ENCODE measurements around the gene ZNRF1. TPM values are rescaled to one million over a fixed set of nuclear protein-coding genes. Genes with fewer than 3 reads are reported as not detected.
A peak's percentile ranks its signal among the peaks of the same experiment; 100 is the strongest.

ZNRF1 gene
- total RNA-seq, 2 experiments from 2014 or later, result 40.9 to 45.6 TPM

GRCh38 chr16:75062135-75062975 lies 63.5 kb downstream of the ZNRF1 start:
- Mint-ChIP-seq H3K27me3 (no peaks in the 10 kb centered on the region), H3K27ac (no peak overlapping the region), H3K9me3 (no peaks in the 10 kb centered on the region), H3K36me3 (no peaks in the 10 kb centered on the region), H3K4me3 (no peak overlapping the region), H3K4me1 (ENCODE audit: low read depth) (peaks cover 25% of the 10 kb centered on the region)
- intact Hi-C loops (cut with micrococcal nuclease), result loop anchor here (5.0 kb wide), 2 partner anchors 35 to 50 kb away; no protein-coding TSS in a partner anchor
- DNase-seq, result no peak
- POLR2A ChIA-PET, result interaction anchor here (0.6 kb wide), 1 partner anchor 12 kb away, joined by 3 read pairs; no protein-coding TSS in a partner anchor
- CTCF ChIA-PET, result interaction anchor here (0.6 to 1.5 kb wide), 5 partner anchors 10 to 101 kb away, joined by 3 to 5 read pairs (median 4); no protein-coding TSS in a partner anchor

GRCh38 chr16:75062976-75063346 lies 64.1 kb downstream of the ZNRF1 start:
- Mint-ChIP-seq H3K36me3 (no peaks in the 10 kb centered on the region), H3K4me1 (ENCODE audit: low read depth) (peaks cover 25% of the 10 kb centered on the region), H3K27ac (no peak overlapping the region), H3K27me3 (no peaks in the 10 kb centered on the region), H3K4me3 (no peak overlapping the region), H3K9me3 (no peaks in the 10 kb centered on the region)
- ChIA-PET CTCF (interaction anchor here (0.8 to 1.1 kb wide), 2 partner anchors 9 to 45 kb away, joined by 4 read pairs; no protein-coding TSS in a partner anchor), POLR2A (no interaction called here)
- DNase-seq, result no peak
- intact Hi-C loops (cut with micrococcal nuclease), result loop anchor here (5.0 kb wide), 2 partner anchors 34 to 51 kb away; no protein-coding TSS in a partner anchor

GRCh38 chr16:75063549-75064088 lies 64.8 kb downstream of the ZNRF1 start:
- H3K9me3 Mint-ChIP-seq, result no peaks in the 10 kb centered on the region
- ChIA-PET POLR2A (interaction anchor here (2.0 kb wide), 1 partner anchor 52 kb away, joined by 6 read pairs; no protein-coding TSS in a partner anchor), CTCF (interaction anchor here (2.1 kb wide), 1 partner anchor 48 kb away, joined by 6 read pairs; no protein-coding TSS in a partner anchor)
- no peak for DNase-seq
- no peaks in the 10 kb centered on the region for H3K36me3 Mint-ChIP-seq
- H3K4me1 Mint-ChIP-seq (ENCODE audit: low read depth), result peaks cover 25% of the 10 kb centered on the region
- intact Hi-C loops (cut with micrococcal nuclease), result loop anchor here (5.0 kb wide), 2 partner anchors 34 to 51 kb away; no protein-coding TSS in a partner anchor
- H3K27ac Mint-ChIP-seq, result no peak overlapping the region
- no peak overlapping the region for H3K4me3 Mint-ChIP-seq
- H3K27me3 Mint-ChIP-seq, result no peaks in the 10 kb centered on the region

GRCh38 chr16:75064403-75065148 lies 65.8 kb downstream of the ZNRF1 start:
- Mint-ChIP-seq H3K9me3 (no peaks in the 10 kb centered on the region), H3K27me3 (no peaks in the 10 kb centered on the region), H3K4me3 (peak overlapping the region; percentile 5), H3K27ac (no peak overlapping the region), H3K36me3 (no peaks in the 10 kb centered on the region), H3K4me1 (ENCODE audit: low read depth) (peaks cover 25% of the 10 kb centered on the region)
- DNase-seq, result peak; percentile 62
- CTCF ChIA-PET, result interaction anchor here (0.8 to 2.1 kb wide), 5 partner anchors 10 to 71 kb away, joined by 4 to 6 read pairs (median 6); partner anchors contain the start of gene ZNRF1
- intact Hi-C loops (cut with micrococcal nuclease), result loop anchor here (1.0 to 5.0 kb wide), 3 partner anchors 11 to 52 kb away; no protein-coding TSS in a partner anchor
- POLR2A ChIA-PET, result interaction anchor here (0.7 to 2.0 kb wide), 4 partner anchors 10 to 52 kb away, joined by 3 to 6 read pairs (median 3); no protein-coding TSS in a partner anchor

DNA sequence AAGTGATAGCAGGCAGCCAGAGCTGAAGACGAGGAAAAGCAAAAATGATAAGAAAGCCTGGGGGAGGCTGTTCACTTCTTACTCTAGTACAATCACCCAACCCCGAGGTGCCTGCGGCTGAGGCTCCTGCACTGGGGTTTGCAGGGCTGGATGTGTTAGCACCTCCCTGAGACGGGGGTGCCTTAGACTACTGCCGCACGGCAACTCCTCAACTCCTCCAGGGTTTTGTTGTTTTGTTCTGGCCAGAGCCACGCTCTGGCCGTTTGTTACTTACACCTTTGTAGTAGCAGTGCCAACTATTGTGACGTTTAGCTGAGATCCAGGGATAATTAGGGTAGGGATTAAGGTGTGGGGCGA lies 66.3 kb downstream of the ZNRF1 start:
- H3K36me3 Mint-ChIP-seq, result no peaks in the 10 kb centered on the region
- CTCF ChIA-PET, result interaction anchor here (0.8 to 2.1 kb wide), 5 partner anchors 10 to 71 kb away, joined by 4 to 6 read pairs (median 6); partner anchors contain the start of gene ZNRF1
- no peak overlapping the region for H3K4me3 Mint-ChIP-seq
- POLR2A ChIA-PET, result interaction anchor here (0.7 to 2.0 kb wide), 4 partner anchors 10 to 53 kb away, joined by 3 to 6 read pairs (median 3); no protein-coding TSS in a partner anchor
- no peak overlapping the region for H3K27ac Mint-ChIP-seq
- H3K9me3 Mint-ChIP-seq, result no peaks in the 10 kb centered on the region
- peaks cover 25% of the 10 kb centered on the region for H3K4me1 Mint-ChIP-seq (ENCODE audit: low read depth)
- DNase-seq, result peak; percentile 42
- H3K27me3 Mint-ChIP-seq, result no peaks in the 10 kb centered on the region
- intact Hi-C loops (cut with micrococcal nuclease), result loop anchor here (1.0 kb wide), 1 partner anchor 10 kb away; no protein-coding TSS in a partner anchor

DNA sequence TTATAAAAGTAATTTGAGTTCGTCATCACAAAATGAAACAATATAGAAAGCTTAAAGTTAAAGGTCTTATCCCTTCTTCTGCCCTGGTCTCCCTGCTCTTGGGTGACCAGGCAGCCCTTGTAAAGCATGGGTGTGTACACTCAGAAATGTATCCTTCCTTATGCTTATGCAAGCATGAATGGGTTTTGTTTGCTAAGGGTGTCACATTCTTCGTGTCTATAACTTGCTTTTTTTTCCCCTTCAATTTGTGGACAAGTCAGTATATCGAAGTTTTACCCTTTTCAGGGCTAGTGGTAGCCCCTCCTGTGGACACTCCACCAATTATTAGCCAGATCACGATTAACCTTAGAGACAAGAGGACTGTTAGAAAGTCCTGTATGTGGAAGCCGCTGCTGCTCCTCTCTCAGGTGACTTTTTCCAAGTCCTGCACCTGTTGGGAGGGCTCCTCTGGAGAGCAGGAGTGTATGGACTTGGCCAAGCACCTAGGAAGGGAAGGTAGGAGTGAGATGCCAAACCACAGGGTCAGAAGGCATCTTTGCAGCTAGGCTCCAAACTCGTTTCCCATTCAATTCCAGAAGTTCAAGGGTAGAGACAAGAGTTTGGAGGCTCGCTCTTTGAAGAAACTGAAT lies 66.8 kb downstream of the ZNRF1 start:
- ChIA-PET CTCF (interaction anchor here (1.0 to 2.1 kb wide), 4 partner anchors 9 to 72 kb away, joined by 4 to 6 read pairs (median 5); partner anchors contain the start of gene ZNRF1), POLR2A (interaction anchor here (1.0 to 2.0 kb wide), 2 partner anchors 32 to 54 kb away, joined by 3 to 6 read pairs; no protein-coding TSS in a partner anchor)
- H3K36me3 Mint-ChIP-seq, result no peaks in the 10 kb centered on the region
- no peak overlapping the region for H3K27ac Mint-ChIP-seq
- peaks cover 25% of the 10 kb centered on the region for H3K4me1 Mint-ChIP-seq (ENCODE audit: low read depth)
- no peak for DNase-seq
- intact Hi-C loops (cut with micrococcal nuclease), result loop anchor here (1.0 kb wide), 1 partner anchor 10 kb away; no protein-coding TSS in a partner anchor
- no peaks in the 10 kb centered on the region for H3K27me3 Mint-ChIP-seq
- H3K9me3 Mint-ChIP-seq, result no peaks in the 10 kb centered on the region
- no peak overlapping the region for H3K4me3 Mint-ChIP-seq

- H3K27ac Mint-ChIP-seq, result no peak overlapping the region
- no peak for DNase-seq
- H3K4me1 Mint-ChIP-seq (ENCODE audit: low read depth), result peaks cover 25% of the 10 kb centered on the region
- H3K4me3 Mint-ChIP-seq, result no peak overlapping the region
- ChIA-PET CTCF (no interaction called here), POLR2A (no interaction called here)
- H3K36me3 Mint-ChIP-seq, result no peaks in the 10 kb centered on the region
- intact Hi-C loops (cut with micrococcal nuclease), result no loop called here
- no peaks in the 10 kb centered on the region for H3K27me3 Mint-ChIP-seq
- no peaks in the 10 kb centered on the region for H3K9me3 Mint-ChIP-seq
Observed at GRCh38 chr16:75066861-75067447, 68.1 kb downstream of the ZNRF1 start.

- intact Hi-C loops (cut with micrococcal nuclease), result no loop called here
- CTCF ChIA-PET, result no interaction called here
- POLR2A ChIA-PET, result no interaction called here
- H3K27ac Mint-ChIP-seq, result no peak overlapping the region
- H3K36me3 Mint-ChIP-seq, result no peaks in the 10 kb centered on the region
- H3K4me3 Mint-ChIP-seq, result no peak overlapping the region
- no peaks in the 10 kb centered on the region for H3K9me3 Mint-ChIP-seq
- peaks cover 21% of the 10 kb centered on the region for H3K4me1 Mint-ChIP-seq (ENCODE audit: low read depth)
- no peaks in the 10 kb centered on the region for H3K27me3 Mint-ChIP-seq
- no peak for DNase-seq
Observed at GRCh38 chr16:75068085-75069031, 69.5 kb downstream of the ZNRF1 start.

DNA sequence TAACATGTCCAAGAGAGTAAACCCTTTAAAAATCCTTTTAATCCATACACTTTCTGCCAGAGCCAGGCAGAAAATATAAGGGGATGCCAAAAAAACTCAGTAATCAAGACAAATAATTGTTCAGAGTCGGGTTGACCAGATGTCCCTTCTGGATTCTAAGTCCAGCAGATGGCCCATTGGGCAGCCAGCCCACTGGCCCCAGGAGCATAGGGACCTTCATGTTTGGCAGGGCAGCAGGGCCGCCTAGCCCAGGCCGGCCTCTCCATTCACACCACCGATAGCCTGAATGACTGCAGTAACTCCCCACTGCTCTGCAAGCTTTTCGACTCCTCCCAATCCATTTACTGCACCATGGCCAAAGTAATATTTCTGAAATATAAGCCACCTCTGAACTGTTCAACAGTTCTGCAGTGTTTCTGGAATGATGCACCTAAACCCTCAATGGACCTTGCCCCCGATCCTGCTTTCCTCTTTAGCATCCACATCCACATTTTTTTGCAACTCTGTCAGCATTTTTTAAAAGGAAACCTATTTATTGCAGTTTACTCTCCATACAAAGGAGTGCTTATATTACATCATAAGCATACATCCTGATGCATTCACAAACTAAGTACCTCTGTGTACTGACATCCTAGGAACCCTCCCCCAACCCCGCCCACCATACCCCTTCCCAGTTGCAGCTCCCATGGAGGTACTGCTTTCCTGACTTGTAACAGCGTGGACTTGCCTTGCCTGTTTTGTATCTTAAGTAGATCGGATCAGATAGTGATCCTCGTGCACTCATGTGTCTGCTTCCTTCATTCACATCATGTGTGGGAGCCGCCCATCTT lies 71.4 kb downstream of the ZNRF1 start:
- no peaks in the 10 kb centered on the region for H3K27me3 Mint-ChIP-seq
- no peak for DNase-seq
- no peak overlapping the region for H3K27ac Mint-ChIP-seq
- no peaks in the 10 kb centered on the region for H3K36me3 Mint-ChIP-seq
- no peak overlapping the region for H3K4me3 Mint-ChIP-seq
- ChIA-PET CTCF (interaction anchor here (1.1 kb wide), 1 partner anchor 72 kb away, joined by 3 read pairs; the partner anchor contains the start of gene ZNRF1), POLR2A (interaction anchor here (0.6 kb wide), 1 partner anchor 567 kb away, joined by 3 read pairs; no protein-coding TSS in a partner anchor)
- intact Hi-C loops (cut with micrococcal nuclease), result no loop called here
- peaks cover 20% of the 10 kb centered on the region for H3K4me1 Mint-ChIP-seq (ENCODE audit: low read depth)
- H3K9me3 Mint-ChIP-seq, result no peaks in the 10 kb centered on the region
